IPS-18c (cell line): ENCODE data around the gene F7.

Experiments used
- H3K4me3 ChIP-seq: 2 replicates; pipeline ENCODE4 v1.7.0; 2013; ENCODE audit warnings: low read depth, mild to moderate bottlenecking, low read length, moderate library complexity; ENCODE audit not compliant: insufficient read depth
- H3K9me3 ChIP-seq: one replicate; pipeline ENCODE4 v1.6.1; 2013; ENCODE audit warnings: mild to moderate bottlenecking, low read length, moderate library complexity; ENCODE audit not compliant: control insufficient read depth, insufficient read depth

The F7 gene

GRCh38 chr13:113082198-113083021 is 23.2 kb upstream of the F7 start:
- H3K9me3 ChIP-seq: no peaks in the 10 kb centered on the region
- H3K4me3 ChIP-seq: no peak overlapping the region

GRCh38 chr13:113083022-113083373 is 22.6 kb upstream of the F7 start:
- H3K4me3 ChIP-seq: no peak overlapping the region
- H3K9me3 ChIP-seq: no peaks in the 10 kb centered on the region

GRCh38 chr13:113083402-113084061 is 22.1 kb upstream of the F7 start:
- H3K4me3 ChIP-seq: no peak overlapping the region
- H3K9me3 ChIP-seq: no peaks in the 10 kb centered on the region

GRCh38 chr13:113084094-113084942 is 21.3 kb upstream of the F7 start:
- Histone ChIP-seq H3K4me3 (no peak overlapping the region), H3K9me3 (no peaks in the 10 kb centered on the region)

- Histone ChIP-seq H3K4me3 (no peak overlapping the region), H3K9me3 (no peaks in the 10 kb centered on the region)
Observed at GRCh38 chr13:113084943-113085540, 20.5 kb upstream of the F7 start.

GRCh38 chr13:113086031-113086750 is 19.4 kb upstream of the F7 start:
- Histone ChIP-seq H3K9me3 (no peaks in the 10 kb centered on the region), H3K4me3 (no peak overlapping the region)

GRCh38 chr13:113086991-113087922 is 18.3 kb upstream of the F7 start:
- no peak overlapping the region for H3K4me3 ChIP-seq
- H3K9me3 ChIP-seq: no peaks in the 10 kb centered on the region

GRCh38 chr13:113087923-113088690 is 17.5 kb upstream of the F7 start:
- Histone ChIP-seq H3K4me3 (no peak overlapping the region), H3K9me3 (no peaks in the 10 kb centered on the region)

- H3K4me3 ChIP-seq: no peak overlapping the region
- H3K9me3 ChIP-seq: no peaks in the 10 kb centered on the region
Observed at GRCh38 chr13:113088691-113089020, 16.9 kb upstream of the F7 start.

- no peaks in the 10 kb centered on the region for H3K9me3 ChIP-seq
- H3K4me3 ChIP-seq: no peak overlapping the region
Observed at GRCh38 chr13:113089693-113090414, 15.7 kb upstream of the F7 start.

- no peaks in the 10 kb centered on the region for H3K9me3 ChIP-seq
- H3K4me3 ChIP-seq: no peak overlapping the region
Observed at GRCh38 chr13:113090415-113090770, 15.2 kb upstream of the F7 start.

GRCh38 chr13:113090806-113091205 is 14.8 kb upstream of the F7 start:
- Histone ChIP-seq H3K4me3 (no peak overlapping the region), H3K9me3 (no peaks in the 10 kb centered on the region)

- no peaks in the 10 kb centered on the region for H3K9me3 ChIP-seq
- no peak overlapping the region for H3K4me3 ChIP-seq
Observed at GRCh38 chr13:113091211-113091771, 14.3 kb upstream of the F7 start.

- no peaks in the 10 kb centered on the region for H3K9me3 ChIP-seq
- no peak overlapping the region for H3K4me3 ChIP-seq
Observed at GRCh38 chr13:113091891-113092775, 13.5 kb upstream of the F7 start.
